HG02970 (cell line): ENCODE measurements around the gene EFHD2.
"Not testable (repeated sequence)": the region's sequence is repeated elsewhere in the genome, so short reads cannot be mapped to it uniquely, and the experiment has no call there.

ENCODE experiments used
- ATAC-seq: cut with Tn5 transposase; IDR thresholded peaks from one replicate; pipeline ENCODE4 v1.9.1; 2021; ENCODE audit warnings: mild to moderate bottlenecking, moderate library complexity, moderate number of reproducible peaks; ENCODE audit not compliant: unreplicated experiment, low FRiP score

The EFHD2 gene

GRCh38 chr1:15409388-15410222 lies at the start of gene EFHD2:
Gene EFHD2 (plus strand): TSS chr1:15409888. CDS start chr1:15409972, 84 bp downstream.
- ATAC-seq, result peak; percentile 73

GRCh38 chr1:15360700-15361099 lies 49.0 kb upstream of the EFHD2 start:
- ATAC-seq, result no peak

GRCh38 chr1:15362096-15362736 lies 47.5 kb upstream of the EFHD2 start:
- ATAC-seq, result no peak

GRCh38 chr1:15362737-15363128 lies 47.0 kb upstream of the EFHD2 start:
- no peak for ATAC-seq

- ATAC-seq, result no peak
Measured at GRCh38 chr1:15364740-15365139, 44.9 kb upstream of the EFHD2 start.

- no peak for ATAC-seq
Measured at GRCh38 chr1:15368888-15369287, 40.8 kb upstream of the EFHD2 start.

GRCh38 chr1:15370268-15370667 lies 39.4 kb upstream of the EFHD2 start:
- no peak for ATAC-seq

- ATAC-seq, result no peak
Measured at GRCh38 chr1:15370781-15371520, 38.7 kb upstream of the EFHD2 start.

- no peak for ATAC-seq
Measured at GRCh38 chr1:15371610-15372545, 37.8 kb upstream of the EFHD2 start.

- ATAC-seq, result no peak
Measured at GRCh38 chr1:15378729-15379128, 31.0 kb upstream of the EFHD2 start.

- ATAC-seq, result not testable (repeated sequence)
Measured at GRCh38 chr1:15379151-15379550, 30.5 kb upstream of the EFHD2 start.

GRCh38 chr1:15380601-15381508 lies 28.8 kb upstream of the EFHD2 start:
- ATAC-seq, result no peak

GRCh38 chr1:15381805-15382204 lies 27.9 kb upstream of the EFHD2 start:
- no peak for ATAC-seq

- ATAC-seq, result no peak
Measured at GRCh38 chr1:15382601-15383518, 26.8 kb upstream of the EFHD2 start.

GRCh38 chr1:15383810-15384209 lies 25.9 kb upstream of the EFHD2 start:
- ATAC-seq, result no peak

GRCh38 chr1:15384301-15384901 lies 25.3 kb upstream of the EFHD2 start:
- ATAC-seq, result no peak

- no peak for ATAC-seq
Measured at GRCh38 chr1:15385420-15385819, 24.3 kb upstream of the EFHD2 start.
